GM18858 (cell line): ENCODE data around the gene SKAP1.

ENCODE experiments used
- ATAC-seq: cut with Tn5 transposase; IDR thresholded peaks from one replicate; pipeline ENCODE4 v1.9.1; 2021; ENCODE audit not compliant: unreplicated experiment

The SKAP1 gene

GRCh38 chr17:48125829-48126531 is 304.0 kb downstream of the SKAP1 start:
- no peak for ATAC-seq

GRCh38 chr17:48123776-48124388 is 306.1 kb downstream of the SKAP1 start:
- no peak for ATAC-seq

- no peak for ATAC-seq
Measured at GRCh38 chr17:48123111-48123510, 306.9 kb downstream of the SKAP1 start.

- no peak for ATAC-seq
Measured at GRCh38 chr17:48122665-48123045, 307.4 kb downstream of the SKAP1 start.

- ATAC-seq: no peak
Measured at GRCh38 chr17:48121923-48122664, 307.9 kb downstream of the SKAP1 start.

DNA sequence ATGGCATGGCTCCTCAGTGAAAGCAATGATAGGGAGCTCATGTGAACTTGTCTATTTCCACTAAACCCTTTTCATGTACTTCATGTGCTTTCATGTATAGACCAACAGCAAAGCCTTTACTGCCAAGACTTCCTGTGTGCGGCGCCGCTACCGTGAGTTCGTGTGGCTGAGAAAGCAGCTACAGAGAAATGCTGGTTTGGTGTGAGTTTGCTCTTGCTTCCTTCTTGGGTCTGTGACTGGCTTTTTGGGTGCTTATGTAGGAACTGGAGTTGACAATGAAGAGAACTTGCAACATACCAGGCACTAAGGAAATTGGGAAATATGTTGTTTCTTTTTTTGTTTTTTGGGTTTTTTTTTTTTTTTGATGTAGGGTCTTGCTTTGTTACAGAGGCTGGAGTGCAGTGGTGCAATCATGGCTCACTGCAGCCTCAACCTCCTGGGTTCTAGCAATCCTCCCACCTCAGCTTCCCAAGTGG is 316.8 kb downstream of the SKAP1 start:
- ATAC-seq: peak; percentile 39

GRCh38 chr17:48111937-48112241 is 318.1 kb downstream of the SKAP1 start:
- ATAC-seq: no peak

DNA sequence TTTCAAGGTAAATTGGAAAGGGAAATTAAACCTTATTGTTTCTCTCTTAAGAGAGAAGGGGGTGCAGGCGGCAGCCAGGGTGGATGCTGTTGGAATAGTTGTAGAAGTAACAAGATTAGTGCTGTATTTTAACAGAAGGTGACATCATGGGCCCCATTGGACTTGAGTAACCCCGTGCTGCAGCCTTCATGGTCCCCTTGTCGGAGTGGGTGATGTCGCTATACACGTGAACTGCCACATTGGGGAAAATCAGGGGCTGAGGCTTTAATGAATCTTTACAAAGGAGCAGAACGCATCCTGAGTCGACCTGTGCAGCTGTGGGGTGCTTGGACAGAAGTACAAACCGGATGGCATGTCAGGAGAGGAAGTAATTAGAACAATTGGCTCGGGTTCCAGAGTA is 319.3 kb downstream of the SKAP1 start:
- ATAC-seq: no peak

DNA sequence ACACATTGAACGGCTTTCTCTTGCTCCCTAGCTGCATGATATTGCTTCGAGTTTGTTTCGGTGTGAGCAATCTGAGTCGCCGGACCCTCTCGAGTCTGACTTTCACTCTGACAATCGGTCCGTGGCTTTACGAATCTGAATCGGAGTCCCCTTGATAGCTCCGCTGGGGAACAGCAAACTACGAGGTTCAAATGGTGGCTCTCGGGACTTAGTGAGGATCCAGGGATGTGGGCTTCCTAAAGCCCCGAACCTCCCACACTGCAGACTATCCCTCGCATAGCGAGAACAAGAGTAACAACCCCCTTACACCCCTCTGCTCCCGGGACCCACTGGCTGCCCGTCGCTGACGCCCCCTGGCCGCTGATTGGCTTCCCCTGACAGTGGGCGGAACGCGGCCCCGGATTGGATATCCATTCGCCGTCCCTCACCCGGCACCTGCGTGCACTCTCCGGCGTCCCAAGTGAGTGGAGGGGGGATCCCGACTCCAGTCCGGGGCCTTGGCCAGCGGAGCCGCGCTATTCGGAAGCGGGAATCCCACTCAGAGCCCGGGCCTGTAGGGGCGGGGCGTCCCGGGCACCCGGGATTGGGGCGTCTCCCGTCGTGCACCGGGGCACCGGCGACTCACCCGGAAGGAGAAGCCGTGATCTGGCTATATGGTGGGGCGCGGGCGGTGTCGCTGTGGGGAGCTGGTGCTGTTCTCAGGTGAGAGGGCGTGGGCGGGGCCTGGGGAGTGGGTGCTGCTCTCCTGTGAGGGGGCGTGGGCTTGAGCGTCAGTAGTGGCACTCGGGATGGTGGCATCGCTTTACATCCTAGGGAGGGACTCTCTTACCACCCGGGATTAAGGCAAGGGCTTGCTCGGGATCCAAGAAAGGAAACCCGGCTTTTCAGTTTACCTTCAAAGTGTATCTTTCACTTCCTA is 322.6 kb downstream of the SKAP1 start, which contains the start of gene SNX11:
TSS of gene SNX11 (plus strand) at position 630 of the 919 bp plus-strand sequence. CDS start 4,278 bp downstream, outside the sequence.
- peak; percentile 46 for ATAC-seq

DNA sequence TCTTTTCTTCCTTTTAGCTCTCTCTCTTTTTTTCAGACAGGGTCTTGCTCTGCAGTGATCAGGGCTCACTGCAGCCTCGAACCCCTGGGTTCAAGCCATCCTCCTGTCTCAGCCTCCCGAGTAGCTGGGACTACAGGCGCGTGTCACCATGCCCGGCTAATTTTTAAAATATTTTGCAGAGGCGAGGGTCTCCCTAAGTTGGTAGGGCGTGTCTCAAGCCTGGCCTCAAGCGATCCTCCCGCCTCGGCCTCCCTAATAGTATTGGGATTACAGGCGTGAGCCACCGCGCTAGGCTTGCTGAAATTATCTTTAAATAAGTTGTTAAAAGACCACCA is 323.2 kb downstream of the SKAP1 start:
- ATAC-seq: no peak

DNA sequence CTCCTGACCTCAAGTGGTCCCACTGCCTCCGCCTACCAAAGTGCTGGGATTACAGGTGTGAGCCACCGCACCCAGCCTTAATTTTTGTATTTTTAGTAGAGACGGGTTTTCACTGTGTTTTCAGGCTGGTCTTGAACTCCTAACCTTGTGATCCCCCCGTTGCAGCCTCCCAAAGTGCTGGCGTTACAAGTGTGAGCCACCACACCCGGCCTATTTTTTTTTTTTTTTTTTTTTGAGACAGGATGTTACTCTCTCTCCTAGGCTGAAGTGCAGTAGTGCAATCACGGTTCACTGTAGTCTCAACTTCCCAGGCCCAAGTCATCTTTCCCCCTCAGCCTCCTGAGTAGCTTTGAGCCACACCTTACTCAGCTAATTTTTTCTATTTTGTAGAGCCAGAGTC is 325.6 kb downstream of the SKAP1 start:
- no peak for ATAC-seq

DNA sequence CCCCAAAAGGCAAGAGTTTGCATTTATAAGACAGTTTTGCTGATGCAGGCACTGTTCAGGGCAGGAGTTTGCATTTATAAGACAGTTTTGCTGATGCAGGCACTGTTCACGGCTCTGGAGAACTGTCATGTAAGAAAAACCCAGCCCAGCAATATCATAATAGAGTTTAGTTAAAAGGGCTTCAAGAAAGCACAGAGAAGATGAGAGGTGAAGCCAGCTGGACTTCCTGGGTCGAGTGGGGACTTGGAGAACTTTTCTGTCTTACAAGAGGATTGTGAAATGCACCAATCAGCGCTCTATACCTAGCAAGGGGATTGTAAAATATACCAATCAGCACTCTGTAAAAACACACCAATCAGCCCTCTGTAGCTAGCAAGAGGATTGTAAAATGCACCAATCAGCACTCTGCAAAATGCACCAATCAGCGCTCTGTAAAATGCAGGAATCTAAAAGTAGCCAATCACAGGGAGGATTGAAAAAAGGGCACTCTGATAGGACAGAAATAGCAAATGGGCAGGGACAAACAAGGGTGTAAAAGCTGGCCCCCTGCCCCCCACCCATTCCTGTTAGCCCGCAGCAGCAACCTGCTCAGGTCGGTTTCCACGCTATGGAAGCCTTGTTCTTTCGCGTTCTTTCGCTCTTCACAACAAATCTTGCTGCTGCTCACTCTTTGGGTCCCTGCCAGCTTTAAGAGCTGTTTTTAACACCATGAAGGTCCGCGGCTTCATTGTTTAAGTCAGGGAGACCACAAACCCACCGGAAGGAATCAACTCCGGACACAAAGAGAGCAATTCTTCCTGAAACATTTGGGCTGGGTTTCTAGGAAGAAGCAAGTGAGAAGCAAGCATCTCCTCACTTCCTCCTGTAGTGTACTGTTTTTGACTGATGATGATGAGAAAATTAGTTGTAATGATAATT is 327.0 kb downstream of the SKAP1 start:
- ATAC-seq: no peak

- ATAC-seq: no peak
Measured at GRCh38 chr17:48102043-48102750, 327.8 kb downstream of the SKAP1 start.

- ATAC-seq: peak; percentile 74
Measured at GRCh38 chr17:48101012-48101720, 328.8 kb downstream of the SKAP1 start, which contains the start of gene CBX1. Gene CBX1, minus strand, starts transcription at chr17:48101478. Its CDS starts 24,474 bp downstream, at chr17:48077004.

DNA sequence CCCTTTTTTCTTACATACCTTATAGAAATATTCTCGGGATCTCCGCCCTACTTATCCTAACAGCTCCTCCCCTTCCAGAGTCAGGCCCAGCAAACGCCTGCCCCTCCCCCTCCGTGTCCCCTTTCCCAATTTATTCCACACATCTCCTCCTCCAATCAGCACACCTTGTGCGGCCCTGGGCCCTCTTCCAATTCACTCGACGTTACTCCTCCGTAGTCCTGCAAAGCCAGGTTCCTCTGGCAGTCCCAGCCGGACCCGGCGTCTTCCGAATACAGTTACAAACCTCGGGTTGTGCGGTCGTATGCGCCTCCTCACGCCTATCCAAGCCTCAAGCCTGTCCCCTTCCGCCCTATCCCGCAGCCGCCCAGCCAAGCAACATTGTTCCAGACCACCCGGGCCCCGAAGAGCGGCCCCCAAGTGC is 329.4 kb downstream of the SKAP1 start:
- ATAC-seq: no peak

- ATAC-seq: no peak
Measured at GRCh38 chr17:48100160-48100559, 329.9 kb downstream of the SKAP1 start.

DNA sequence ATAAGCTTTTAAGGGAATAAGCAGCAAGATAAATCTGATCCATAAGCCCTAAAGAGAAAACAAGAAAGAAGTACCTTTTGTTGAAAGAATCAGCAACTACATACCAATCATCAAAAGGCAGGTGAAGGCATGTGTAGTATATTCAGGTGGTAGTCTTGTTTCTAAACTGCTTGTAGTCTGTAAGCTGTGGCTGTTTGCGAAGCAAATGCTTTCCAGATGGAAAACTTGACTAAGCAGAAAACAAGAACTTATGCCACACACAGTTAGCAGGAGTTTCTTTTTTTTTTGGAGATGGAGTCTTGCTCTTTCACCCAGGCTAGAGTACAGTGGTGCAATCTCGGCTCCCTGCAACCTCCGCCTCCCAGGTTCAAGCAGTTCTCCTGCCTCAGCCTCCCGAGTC is 334.4 kb downstream of the SKAP1 start:
- no peak for ATAC-seq

- no peak for ATAC-seq
Measured at GRCh38 chr17:48093341-48094045, 336.5 kb downstream of the SKAP1 start.
